HPDE6-E6E7 (cell line): Measurements from ENCODE around the gene GLCCI1.

Experiments used
- DNase-seq: peaks from one replicate; pipeline ENCODE4 v3.0.0; 2011; ENCODE audit warnings: missing footprints; ENCODE audit errors: extremely low spot score

Gene GLCCI1

GRCh38 chr7:7968544-7969305 is at the start of gene GLCCI1:
Gene GLCCI1 (plus strand): TSS chr7:7968796. CDS start chr7:7969351, 555 bp downstream.
- peak; percentile 95 for DNase-seq

GRCh38 chr7:7919449-7919945 is 49.1 kb upstream of the GLCCI1 start:
- no peak for DNase-seq

GRCh38 chr7:7920056-7920455 is 48.5 kb upstream of the GLCCI1 start:
- DNase-seq: no peak

- DNase-seq: no peak
These were observed 48.1 kb upstream of the GLCCI1 start for GRCh38 chr7:7920481-7920880.

- DNase-seq: no peak
These were observed 46.8 kb upstream of the GLCCI1 start for GRCh38 chr7:7921830-7922229.

- no peak for DNase-seq
These were observed 45.8 kb upstream of the GLCCI1 start for GRCh38 chr7:7922684-7923385.

GRCh38 chr7:7923818-7924217 is 44.8 kb upstream of the GLCCI1 start:
- no peak for DNase-seq

- DNase-seq: no peak
These were observed 44.3 kb upstream of the GLCCI1 start for GRCh38 chr7:7924303-7924702.

- DNase-seq: no peak
These were observed 37.0 kb upstream of the GLCCI1 start for GRCh38 chr7:7931626-7932025.

- DNase-seq: no peak
These were observed 36.0 kb upstream of the GLCCI1 start for GRCh38 chr7:7932553-7932952.

- DNase-seq: no peak
These were observed 34.6 kb upstream of the GLCCI1 start for GRCh38 chr7:7933915-7934526.

GRCh38 chr7:7934945-7935344 is 33.7 kb upstream of the GLCCI1 start:
- no peak for DNase-seq

GRCh38 chr7:7938471-7938870 is 30.1 kb upstream of the GLCCI1 start:
- no peak for DNase-seq

GRCh38 chr7:7943951-7944350 is 24.6 kb upstream of the GLCCI1 start:
- DNase-seq: no peak

- DNase-seq: no peak
These were observed 23.8 kb upstream of the GLCCI1 start for GRCh38 chr7:7944619-7945282.

GRCh38 chr7:7946486-7946885 is 22.1 kb upstream of the GLCCI1 start:
- no peak for DNase-seq

- DNase-seq: no peak
These were observed 20.4 kb upstream of the GLCCI1 start for GRCh38 chr7:7948232-7948631.

GRCh38 chr7:7953806-7954205 is 14.8 kb upstream of the GLCCI1 start:
- DNase-seq: no peak

- no peak for DNase-seq
These were observed 12.0 kb upstream of the GLCCI1 start for GRCh38 chr7:7956531-7957128.

GRCh38 chr7:7957513-7957912 is 11.1 kb upstream of the GLCCI1 start:
- DNase-seq: no peak

- no peak for DNase-seq
These were observed 8.5 kb upstream of the GLCCI1 start for GRCh38 chr7:7959979-7960670.
